SK-N-MC (cell line): ENCODE data around the gene PTPN4.

ENCODE experiments used
- DNase-seq: peaks from one replicate; pipeline ENCODE4 v3.0.0-alpha.2; 2011; ENCODE audit warnings: low read depth, low spot score
- H3K27ac ChIP-seq: fragments of 200-600 bp; sonication (generic); 2 replicates; pipeline ENCODE4 v1.5.1; 2016; ENCODE audit warnings: mixed run types
- H3K36me3 ChIP-seq: fragments of 200-600 bp; sonication (generic); 2 replicates; pipeline ENCODE4 v1.6.1; 2017; ENCODE audit warnings: antibody characterized with exemption, low read length, mixed read lengths; ENCODE audit not compliant: insufficient read depth
- H3K4me3 ChIP-seq: fragments of 200-600 bp; sonication (generic); 2 replicates; pipeline ENCODE4 v1.5.1; 2016
- H3K9ac ChIP-seq: fragments of 200-600 bp; sonication (generic); 2 replicates; pipeline ENCODE4 v1.8.0; 2017; ENCODE audit warnings: mixed run types, mixed read lengths; ENCODE audit not compliant: insufficient read length
- H3K9me3 ChIP-seq: fragments of 200-600 bp; sonication (generic); 2 replicates; pipeline ENCODE4 v1.6.1; 2017; ENCODE audit warnings: low read depth, mild to moderate bottlenecking, antibody characterized with exemption, low read length, moderate library complexity, mixed read lengths
- EZH2 ChIP-seq: fragments of 200-600 bp; sonication (generic); IDR thresholded peaks from one replicate; pipeline ENCODE4 v1.6.1; 2017; ENCODE audit warnings: antibody characterized with exemption
- FOXP2 ChIP-seq: optimal IDR thresholded peaks from 2 replicates; pipeline ENCODE3; 2011; ENCODE audit warnings: mild to moderate bottlenecking, moderate library complexity; ENCODE audit not compliant: insufficient read depth; ENCODE audit errors: extremely low read length, control extremely low read depth
- POLR2AphosphoS5 ChIP-seq: IDR thresholded peaks from 2 replicates; pipeline ENCODE4 v1.6.1; 2012; ENCODE audit warnings: mild to moderate bottlenecking, low read depth, low read length, borderline replicate concordance

PTPN4 gene

DNA sequence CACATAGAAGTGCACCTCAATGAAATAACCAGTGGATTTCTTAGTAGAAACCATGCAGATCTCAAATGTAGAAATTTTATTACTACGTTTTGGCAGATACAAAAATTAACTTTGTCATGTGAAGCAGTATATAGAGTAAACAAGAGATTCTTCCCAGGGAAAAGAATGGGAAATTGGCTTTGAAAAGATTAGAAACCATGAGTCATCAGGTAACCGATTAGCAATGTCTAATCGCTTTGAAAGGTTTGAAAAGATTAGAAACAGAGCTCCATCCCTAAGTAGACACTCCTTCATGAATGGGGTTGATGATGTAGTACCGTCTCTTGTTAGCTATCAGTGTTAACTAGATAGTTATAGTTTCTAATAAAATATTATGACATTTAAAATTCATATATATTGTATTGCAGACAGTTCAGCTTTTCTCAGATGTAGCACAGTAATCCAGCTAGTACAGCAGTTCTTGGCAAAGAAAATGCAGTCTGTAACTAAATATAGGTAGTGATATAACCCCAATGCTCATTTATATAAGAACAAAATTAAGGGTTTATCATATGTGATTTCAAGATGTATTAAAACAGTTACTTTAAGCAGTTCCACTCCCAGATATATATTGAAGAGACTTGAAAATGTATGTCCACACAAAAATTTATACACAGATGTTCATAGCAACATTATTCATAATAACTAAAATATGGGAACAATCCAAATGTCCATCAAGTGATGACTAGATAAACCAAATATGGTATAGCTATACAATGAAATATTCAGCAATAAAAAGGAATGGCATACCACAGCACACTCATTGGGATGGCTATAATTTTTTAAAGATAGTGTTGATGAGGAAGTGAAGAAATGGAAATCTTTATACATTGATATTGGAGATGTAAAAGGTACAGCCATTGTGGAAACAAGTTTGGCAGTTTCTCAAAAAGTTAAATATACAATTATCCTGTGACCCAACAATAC is 113.9 kb downstream of the PTPN4 start:
- Histone ChIP-seq H3K9me3 (no peaks in the 10 kb centered on the region), H3K9ac (no peak overlapping the region), H3K4me3 (no peak overlapping the region), H3K36me3 (no peaks in the 10 kb centered on the region), H3K27ac (no peak overlapping the region)
- no peak for DNase-seq
- TF ChIP-seq POLR2AphosphoS5, result no peak
- no peak for TF ChIP-seq EZH2
- no peak for TF ChIP-seq FOXP2

DNA sequence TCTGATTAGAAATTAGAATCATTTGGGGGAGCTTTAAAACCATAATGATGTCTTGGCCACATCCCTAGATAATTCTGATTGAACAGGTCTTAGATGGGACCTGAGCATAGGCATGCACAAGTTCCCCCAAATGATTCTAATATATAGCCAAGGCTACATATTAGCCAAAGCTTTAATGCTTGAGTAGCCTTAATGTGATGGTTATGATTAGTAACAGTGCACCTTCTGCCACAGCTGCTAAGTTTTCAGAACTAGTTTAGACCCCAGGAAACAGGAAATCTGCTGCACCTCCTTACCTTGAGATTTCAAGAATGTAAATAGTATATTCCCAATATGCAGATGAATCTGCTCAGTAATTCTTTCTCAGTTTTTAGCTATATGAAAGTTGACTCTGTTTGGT is 119.8 kb downstream of the PTPN4 start:
- Histone ChIP-seq H3K27ac (no peak overlapping the region), H3K9ac (no peak overlapping the region), H3K9me3 (no peaks in the 10 kb centered on the region), H3K36me3 (no peaks in the 10 kb centered on the region), H3K4me3 (no peak overlapping the region)
- no peak for DNase-seq
- TF ChIP-seq EZH2 (no peak), FOXP2 (no peak), POLR2AphosphoS5 (no peak)

DNA sequence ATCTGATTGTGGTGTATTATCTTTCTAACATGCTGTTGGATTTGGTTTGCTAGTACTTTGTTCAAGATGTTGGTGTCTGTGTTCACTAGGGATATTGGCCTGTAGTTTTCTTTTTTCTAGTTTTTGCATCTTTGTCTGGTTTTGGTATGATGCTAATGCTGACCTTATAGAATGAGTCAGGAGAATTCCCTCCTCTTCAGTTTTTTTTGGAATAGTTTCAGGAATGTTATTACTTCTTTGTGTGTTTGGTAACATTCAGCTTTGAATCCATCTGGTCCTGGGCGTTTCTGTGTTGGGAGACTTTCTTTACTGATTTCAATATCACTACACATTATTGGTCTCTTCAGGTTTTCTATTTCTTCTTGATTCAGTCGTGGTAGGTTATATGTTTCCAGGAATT is 129.0 kb downstream of the PTPN4 start:
- Histone ChIP-seq H3K9me3 (no peaks in the 10 kb centered on the region; the same call in 1 of the 2 replicates), H3K4me3 (no peak overlapping the region), H3K36me3 (peaks cover 26% of the 10 kb centered on the region), H3K9ac (no peak overlapping the region), H3K27ac (no peak overlapping the region)
- TF ChIP-seq FOXP2, result no peak
- TF ChIP-seq EZH2, result no peak
- no peak for TF ChIP-seq POLR2AphosphoS5
- DNase-seq, result no peak

DNA sequence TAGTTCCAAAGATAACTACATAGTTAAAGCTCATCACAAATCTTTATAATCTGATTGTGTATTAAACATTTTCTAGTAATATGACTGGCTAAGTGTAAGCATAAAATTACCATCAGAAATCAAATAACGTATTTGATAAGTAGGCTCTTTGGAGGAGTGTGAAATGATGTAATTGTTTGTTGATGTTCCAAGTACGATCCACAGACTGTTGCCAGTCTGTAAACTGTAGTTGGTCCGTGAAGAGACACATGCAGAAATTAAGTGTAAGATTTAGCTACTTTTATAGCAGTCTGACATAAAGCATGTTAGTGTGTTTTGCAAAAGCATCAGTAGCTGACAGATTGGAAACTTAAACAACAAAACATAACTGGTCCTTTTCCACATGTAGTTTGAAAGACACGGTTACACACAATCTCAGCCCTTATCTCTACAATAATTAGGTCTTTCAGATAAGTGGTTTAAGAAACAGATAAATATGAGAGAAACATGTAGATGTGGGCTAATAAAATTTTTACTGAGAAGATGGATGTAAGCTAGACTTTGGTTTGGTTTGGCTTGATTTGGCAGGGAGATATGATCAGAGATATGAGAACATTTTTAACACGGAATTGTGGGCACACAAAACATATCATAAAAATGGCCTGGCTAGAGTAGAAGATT is 138.1 kb downstream of the PTPN4 start:
- H3K9me3 ChIP-seq, result no peaks in the 10 kb centered on the region
- DNase-seq, result no peak
- no peak overlapping the region for H3K4me3 ChIP-seq
- peaks cover 22% of the 10 kb centered on the region for H3K36me3 ChIP-seq
- no peak for TF ChIP-seq FOXP2
- no peak for TF ChIP-seq POLR2AphosphoS5
- TF ChIP-seq EZH2, result no peak
- no peak overlapping the region for H3K9ac ChIP-seq
- no peak overlapping the region for H3K27ac ChIP-seq

DNA sequence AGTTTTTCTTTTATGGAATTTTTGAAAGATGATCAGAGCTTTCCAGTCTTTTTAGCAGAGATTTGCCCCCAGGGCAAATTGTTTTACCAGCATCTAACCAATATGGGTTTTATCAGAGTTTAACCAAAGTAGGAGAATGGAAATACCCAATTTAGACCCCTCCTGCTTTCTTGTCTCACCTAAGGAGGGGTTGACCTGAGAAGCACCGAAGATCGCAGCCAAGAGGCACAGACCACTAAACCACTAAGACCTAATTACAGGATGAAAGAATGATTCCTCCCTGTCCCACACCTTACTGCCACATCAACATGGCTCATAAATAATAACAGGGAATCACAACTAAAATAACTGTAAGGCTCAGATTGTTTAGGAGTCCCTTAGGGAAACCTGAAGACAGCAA is 141.3 kb downstream of the PTPN4 start:
- H3K4me3 ChIP-seq, result no peak overlapping the region
- no peak overlapping the region for H3K27ac ChIP-seq
- no peak for TF ChIP-seq FOXP2
- no peak for TF ChIP-seq POLR2AphosphoS5
- H3K9ac ChIP-seq, result no peak overlapping the region
- H3K36me3 ChIP-seq, result peaks cover 21% of the 10 kb centered on the region; the same call in 1 of the 2 replicates
- no peaks in the 10 kb centered on the region for H3K9me3 ChIP-seq
- DNase-seq, result no peak

DNA sequence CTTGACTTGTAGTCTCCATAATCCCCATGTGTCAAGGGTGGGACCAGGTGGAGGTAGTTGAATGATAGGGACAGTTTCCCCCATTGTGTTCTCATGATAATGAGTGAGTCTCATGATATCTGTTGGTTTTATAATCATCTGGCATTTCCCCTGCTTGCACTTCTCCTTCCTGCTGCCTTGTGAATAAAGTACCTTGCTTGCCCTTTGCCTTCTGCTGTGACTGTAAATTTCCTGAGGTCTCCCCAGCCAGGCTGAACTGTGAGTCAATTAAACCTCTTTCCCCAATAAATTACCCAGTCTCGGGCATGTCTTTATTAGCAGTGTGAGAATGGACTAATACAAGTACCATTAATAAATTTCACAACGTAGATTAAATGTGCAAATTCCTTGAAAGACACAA is 150.8 kb downstream of the PTPN4 start:
- no peak overlapping the region for H3K4me3 ChIP-seq
- TF ChIP-seq EZH2 (no peak), FOXP2 (no peak)
- DNase-seq, result no peak
- no peak overlapping the region for H3K27ac ChIP-seq
- H3K36me3 ChIP-seq, result no peaks in the 10 kb centered on the region; the same call in 1 of the 2 replicates
- H3K9ac ChIP-seq, result no peak overlapping the region
- no peaks in the 10 kb centered on the region for H3K9me3 ChIP-seq

DNA sequence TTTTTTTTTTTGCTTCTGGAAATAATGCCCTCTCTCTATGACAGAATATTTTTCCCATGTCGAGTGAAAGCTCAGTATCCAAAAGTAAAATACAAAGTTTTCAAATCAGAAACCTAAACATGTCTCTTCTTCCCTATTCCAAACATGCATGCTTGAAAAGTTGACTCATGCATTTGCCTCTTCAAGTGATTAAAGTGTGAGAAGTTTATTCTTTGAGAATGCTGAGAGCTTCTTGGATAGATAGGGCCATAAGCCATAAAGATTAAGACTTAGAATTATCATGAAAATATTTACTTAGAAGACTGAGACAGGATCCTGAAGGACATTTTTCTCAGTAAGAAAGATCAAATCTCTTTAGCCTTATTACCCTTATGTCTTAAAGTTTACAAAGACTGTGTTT is 154.5 kb downstream of the PTPN4 start:
- Histone ChIP-seq H3K27ac (no peak overlapping the region), H3K4me3 (no peak overlapping the region), H3K9me3 (no peaks in the 10 kb centered on the region), H3K9ac (no peak overlapping the region), H3K36me3 (no peaks in the 10 kb centered on the region; the same call in 1 of the 2 replicates)
- TF ChIP-seq POLR2AphosphoS5 (no peak), FOXP2 (no peak), EZH2 (no peak)
- no peak for DNase-seq

DNA sequence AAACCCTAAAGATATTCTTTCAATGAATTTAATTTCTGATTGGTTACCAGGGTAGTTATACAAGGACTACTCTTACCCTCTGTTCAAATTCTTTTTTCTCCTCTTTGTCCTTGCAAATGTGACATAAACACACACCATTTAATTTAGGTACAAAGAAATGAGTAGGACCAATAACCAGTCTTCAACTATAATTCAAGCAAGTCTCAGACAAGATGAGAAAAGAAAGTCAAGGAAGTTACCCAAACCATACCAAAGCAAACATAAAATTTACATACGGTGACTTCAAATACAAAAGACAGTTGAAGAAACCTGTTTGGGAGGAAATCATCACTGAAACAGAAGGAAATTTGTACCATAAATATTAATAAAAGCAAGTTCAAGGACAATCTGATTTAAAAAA is 162.1 kb downstream of the PTPN4 start:
- Histone ChIP-seq H3K27ac (no peak overlapping the region), H3K36me3 (no peaks in the 10 kb centered on the region), H3K9me3 (no peaks in the 10 kb centered on the region), H3K4me3 (no peak overlapping the region), H3K9ac (no peak overlapping the region)
- TF ChIP-seq POLR2AphosphoS5 (no peak), FOXP2 (no peak), EZH2 (no peak)
- DNase-seq, result no peak

DNA sequence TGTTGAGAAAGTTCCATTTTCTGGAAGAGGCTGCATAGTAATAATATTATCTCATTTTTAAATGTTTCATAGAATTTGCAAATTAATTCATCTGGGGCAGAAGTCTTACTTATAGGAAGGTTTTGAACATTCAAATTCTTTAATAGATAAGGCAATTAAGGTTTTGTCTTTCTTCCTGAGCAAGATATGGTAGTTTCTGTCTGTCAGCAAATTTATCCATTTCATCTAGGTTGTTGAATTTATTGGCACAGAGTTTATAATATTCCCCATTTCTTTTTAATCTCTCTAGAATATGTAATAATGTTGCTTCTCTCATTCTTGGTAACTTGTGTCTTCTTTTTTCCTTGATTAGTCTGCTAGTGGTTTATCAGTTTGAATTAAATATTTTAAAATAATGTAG is 163.0 kb downstream of the PTPN4 start:
- Histone ChIP-seq H3K36me3 (no peaks in the 10 kb centered on the region), H3K9me3 (no peaks in the 10 kb centered on the region), H3K4me3 (no peak overlapping the region), H3K27ac (no peak overlapping the region), H3K9ac (no peak overlapping the region)
- no peak for DNase-seq
- TF ChIP-seq FOXP2, result no peak
- TF ChIP-seq EZH2, result no peak
- TF ChIP-seq POLR2AphosphoS5, result no peak
